Panc1 (cell line): ENCODE data around the gene ALPL.

ENCODE experiments used
- POLR2AphosphoS5 ChIP-seq: IDR thresholded peaks from 2 replicates; pipeline ENCODE4 v1.6.1; 2012; ENCODE audit warnings: mild to moderate bottlenecking, low read depth, low read length, moderate library complexity
- TCF7L2 ChIP-seq: IDR thresholded peaks from 2 replicates; pipeline ENCODE4 v1.6.1; 2011; ENCODE audit warnings: mild to moderate bottlenecking, low read depth, low read length, inconsistent platforms
- TF ChIP-seq, protein P1 (sequence below): fragments of 450-650 bp; IDR thresholded peaks from 2 replicates; pipeline ENCODE4 v1.5.1; 2017; ENCODE audit warnings: mild to moderate bottlenecking

DNA sequence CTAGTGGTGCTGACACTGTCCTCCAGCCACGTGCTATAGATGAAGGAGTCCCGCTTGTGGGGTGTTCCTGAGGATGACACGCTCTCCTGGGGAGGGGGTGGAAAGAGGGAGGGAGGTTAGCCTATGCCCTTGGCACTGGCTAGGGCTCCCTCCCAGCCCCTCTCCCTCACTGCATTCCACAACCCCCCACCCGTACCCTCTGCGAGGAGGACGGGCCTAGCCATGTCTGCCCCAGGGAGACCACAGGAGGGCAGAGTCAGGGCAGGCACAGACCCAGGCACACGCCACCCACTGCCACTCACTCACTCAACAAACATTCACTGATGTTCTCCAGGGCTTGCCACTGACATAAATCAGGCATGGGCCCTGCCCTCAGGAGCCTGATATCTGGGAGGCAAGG is 89.2 kb downstream of the ALPL start:
- TF ChIP-seq, protein P1, sequence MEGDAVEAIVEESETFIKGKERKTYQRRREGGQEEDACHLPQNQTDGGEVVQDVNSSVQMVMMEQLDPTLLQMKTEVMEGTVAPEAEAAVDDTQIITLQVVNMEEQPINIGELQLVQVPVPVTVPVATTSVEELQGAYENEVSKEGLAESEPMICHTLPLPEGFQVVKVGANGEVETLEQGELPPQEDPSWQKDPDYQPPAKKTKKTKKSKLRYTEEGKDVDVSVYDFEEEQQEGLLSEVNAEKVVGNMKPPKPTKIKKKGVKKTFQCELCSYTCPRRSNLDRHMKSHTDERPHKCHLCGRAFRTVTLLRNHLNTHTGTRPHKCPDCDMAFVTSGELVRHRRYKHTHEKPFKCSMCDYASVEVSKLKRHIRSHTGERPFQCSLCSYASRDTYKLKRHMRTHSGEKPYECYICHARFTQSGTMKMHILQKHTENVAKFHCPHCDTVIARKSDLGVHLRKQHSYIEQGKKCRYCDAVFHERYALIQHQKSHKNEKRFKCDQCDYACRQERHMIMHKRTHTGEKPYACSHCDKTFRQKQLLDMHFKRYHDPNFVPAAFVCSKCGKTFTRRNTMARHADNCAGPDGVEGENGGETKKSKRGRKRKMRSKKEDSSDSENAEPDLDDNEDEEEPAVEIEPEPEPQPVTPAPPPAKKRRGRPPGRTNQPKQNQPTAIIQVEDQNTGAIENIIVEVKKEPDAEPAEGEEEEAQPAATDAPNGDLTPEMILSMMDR = no peak
- no peak for TF ChIP-seq POLR2AphosphoS5
- TF ChIP-seq TCF7L2 = no peak
